ENCODE measurements around the gene MAP1LC3B2.

Gene MAP1LC3B2

DNA sequence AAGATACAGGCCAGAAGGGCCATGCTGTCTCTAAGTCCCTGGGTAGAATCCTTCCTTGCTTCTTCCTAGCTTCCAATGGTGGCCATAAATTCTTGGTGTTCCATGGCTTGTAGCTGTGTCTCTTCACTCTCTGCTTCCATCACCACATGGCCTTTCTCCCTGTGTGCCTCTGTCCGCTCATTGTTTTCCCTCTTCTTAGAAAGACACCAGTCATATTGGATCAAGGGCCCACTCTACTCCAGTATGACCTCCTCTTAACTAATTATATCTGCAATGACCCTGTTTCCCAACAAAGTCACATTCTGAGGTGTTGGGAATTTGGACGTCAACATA is 7.6 kb upstream of the MAP1LC3B2 start:
- Histone ChIP-seq H3K36me3 (ENCODE audit: insufficient read depth, low read length) (no peaks in the 10 kb centered on the region), H3K27ac (ENCODE audit: low read depth, low read length, poor library complexity, severe bottlenecking) (no peak overlapping the region), H3K9me3 (ENCODE audit: low read length) (no peaks in the 10 kb centered on the region), H3K4me3 (ENCODE audit: low read depth, low read length, poor library complexity, severe bottlenecking) (no peak overlapping the region), H3K9ac (ENCODE audit: low read length) (no peak overlapping the region), H3K27me3 (ENCODE audit: insufficient read depth, low read length) (no peaks in the 10 kb centered on the region), H3K4me2 (ENCODE audit: low read length) (no peak overlapping the region), H3K79me2 (ENCODE audit: insufficient read depth, low read length) (no peaks in the 10 kb centered on the region), H3F3A (ENCODE audit: insufficient read depth, low read length) (no peaks in the 10 kb centered on the region), H3K9me2 (ENCODE audit: low read depth, low read length) (no peaks in the 10 kb centered on the region), H4K20me1 (ENCODE audit: insufficient read depth, low read length) (no peaks in the 10 kb centered on the region), H3K4me1 (ENCODE audit: insufficient read depth, low read length, severe bottlenecking) (peaks cover 21% of the 10 kb centered on the region), H2AFZ (ENCODE audit: low read length) (no peak overlapping the region)
- TF ChIP-seq, protein P1, sequence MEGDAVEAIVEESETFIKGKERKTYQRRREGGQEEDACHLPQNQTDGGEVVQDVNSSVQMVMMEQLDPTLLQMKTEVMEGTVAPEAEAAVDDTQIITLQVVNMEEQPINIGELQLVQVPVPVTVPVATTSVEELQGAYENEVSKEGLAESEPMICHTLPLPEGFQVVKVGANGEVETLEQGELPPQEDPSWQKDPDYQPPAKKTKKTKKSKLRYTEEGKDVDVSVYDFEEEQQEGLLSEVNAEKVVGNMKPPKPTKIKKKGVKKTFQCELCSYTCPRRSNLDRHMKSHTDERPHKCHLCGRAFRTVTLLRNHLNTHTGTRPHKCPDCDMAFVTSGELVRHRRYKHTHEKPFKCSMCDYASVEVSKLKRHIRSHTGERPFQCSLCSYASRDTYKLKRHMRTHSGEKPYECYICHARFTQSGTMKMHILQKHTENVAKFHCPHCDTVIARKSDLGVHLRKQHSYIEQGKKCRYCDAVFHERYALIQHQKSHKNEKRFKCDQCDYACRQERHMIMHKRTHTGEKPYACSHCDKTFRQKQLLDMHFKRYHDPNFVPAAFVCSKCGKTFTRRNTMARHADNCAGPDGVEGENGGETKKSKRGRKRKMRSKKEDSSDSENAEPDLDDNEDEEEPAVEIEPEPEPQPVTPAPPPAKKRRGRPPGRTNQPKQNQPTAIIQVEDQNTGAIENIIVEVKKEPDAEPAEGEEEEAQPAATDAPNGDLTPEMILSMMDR (IDR thresholded peaks at IDR 0.05; ENCODE audit: low read length) = no peak
- no peak for TF ChIP-seq EZH2 (IDR thresholded peaks at IDR 0.05; ENCODE audit: borderline replicate concordance, low read length)

DNA sequence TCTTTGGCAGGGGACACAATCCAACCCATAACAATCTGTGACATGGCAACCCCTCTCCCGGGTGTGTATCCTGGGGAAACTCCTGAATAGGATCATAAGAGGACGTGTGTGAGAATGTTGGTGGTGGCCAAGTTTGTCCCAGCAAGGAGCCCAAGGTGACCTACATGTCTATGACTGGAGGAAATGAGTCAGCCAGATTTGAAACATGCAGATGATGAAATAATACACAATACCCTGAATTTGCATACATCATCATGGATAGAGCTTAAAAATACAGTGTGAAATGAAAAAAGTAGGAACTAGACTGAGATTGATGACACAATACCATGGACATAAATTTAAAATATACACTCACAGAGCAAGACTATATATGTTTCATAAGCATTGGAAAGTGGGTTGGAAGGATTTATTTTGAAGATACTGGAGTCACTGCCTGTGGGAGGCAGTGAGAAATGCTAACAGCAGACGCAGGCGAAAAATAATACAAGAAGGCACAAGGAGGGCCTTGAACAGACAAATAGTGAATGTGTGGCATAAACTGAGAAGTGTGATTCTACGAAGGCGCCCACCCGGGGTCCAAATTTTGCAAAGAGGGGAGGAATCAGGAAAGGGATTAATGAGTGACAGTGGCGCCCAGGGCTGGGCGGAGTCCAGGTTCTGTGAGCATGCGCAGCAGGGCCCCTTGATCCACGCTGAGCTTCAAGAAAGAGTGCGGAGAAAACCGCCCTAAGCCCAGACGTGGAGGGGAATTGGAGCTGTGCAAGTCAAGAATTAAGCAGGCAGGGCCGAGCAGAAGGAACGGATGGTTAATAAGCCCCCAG is 7.0 kb upstream of the MAP1LC3B2 start:
- no peak overlapping the region for H3K27ac ChIP-seq (ENCODE audit: low read depth, low read length, poor library complexity, severe bottlenecking)
- no peaks in the 10 kb centered on the region for H3K36me3 ChIP-seq (ENCODE audit: insufficient read depth, low read length)
- no peak for TF ChIP-seq EZH2 (IDR thresholded peaks at IDR 0.05; ENCODE audit: borderline replicate concordance, low read length)
- TF ChIP-seq, protein P1 (IDR thresholded peaks at IDR 0.05; ENCODE audit: low read length) = no peak
- peaks cover 21% of the 10 kb centered on the region for H3K4me1 ChIP-seq (ENCODE audit: insufficient read depth, low read length, severe bottlenecking)
- H3K9me2 ChIP-seq (ENCODE audit: low read depth, low read length) = no peaks in the 10 kb centered on the region
- no peaks in the 10 kb centered on the region for H3F3A ChIP-seq (ENCODE audit: insufficient read depth, low read length)
- peak overlapping the region; percentile 75 for H3K4me2 ChIP-seq (ENCODE audit: low read length)
- no peaks in the 10 kb centered on the region for H3K27me3 ChIP-seq (ENCODE audit: insufficient read depth, low read length)
- H3K79me2 ChIP-seq (ENCODE audit: insufficient read depth, low read length) = no peaks in the 10 kb centered on the region
- no peaks in the 10 kb centered on the region for H4K20me1 ChIP-seq (ENCODE audit: insufficient read depth, low read length)
- H3K9me3 ChIP-seq (ENCODE audit: low read length) = no peaks in the 10 kb centered on the region
- peak overlapping the region; percentile 54 for H3K9ac ChIP-seq (ENCODE audit: low read length)
- H3K4me3 ChIP-seq (ENCODE audit: low read depth, low read length, poor library complexity, severe bottlenecking) = peak overlapping the region; percentile 53
- H2AFZ ChIP-seq (ENCODE audit: low read length) = peak overlapping the region; percentile 72; the same call in 1 of the 2 replicates

DNA sequence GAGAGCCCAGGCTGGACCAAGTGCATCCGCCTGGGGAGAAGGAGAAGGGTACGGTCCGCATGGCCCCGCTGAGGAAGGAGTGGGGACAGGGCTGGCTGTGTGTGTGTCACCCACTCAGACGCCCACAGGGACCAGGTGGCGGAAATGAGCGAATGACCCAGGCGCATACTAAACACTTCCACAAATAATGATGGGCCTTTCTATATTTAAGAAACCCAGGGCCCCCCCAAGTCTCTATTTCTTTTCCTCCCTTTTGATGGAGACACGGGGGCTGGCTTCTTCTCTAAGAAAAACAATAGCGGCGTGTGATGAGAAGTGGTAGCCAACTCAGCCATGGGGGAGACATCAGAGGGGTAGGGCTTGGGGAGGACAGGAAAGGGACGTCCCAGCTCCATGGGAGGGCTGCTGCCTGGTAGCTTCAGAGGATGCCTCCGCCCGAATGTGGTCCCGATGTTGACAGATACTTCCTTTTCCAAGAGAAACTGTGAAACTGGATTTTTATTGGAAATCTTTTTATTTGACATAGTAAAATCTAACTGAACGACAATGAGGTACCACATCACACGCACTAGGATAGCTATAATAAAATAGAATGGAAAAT is 6.3 kb upstream of the MAP1LC3B2 start:
- Histone ChIP-seq H3K9me2 (ENCODE audit: low read depth, low read length) (no peaks in the 10 kb centered on the region), H3K27ac (ENCODE audit: low read depth, low read length, poor library complexity, severe bottlenecking) (no peak overlapping the region), H3K9ac (ENCODE audit: low read length) (peak overlapping the region; percentile 54), H4K20me1 (ENCODE audit: insufficient read depth, low read length) (no peaks in the 10 kb centered on the region), H3K9me3 (ENCODE audit: low read length) (no peaks in the 10 kb centered on the region), H3K79me2 (ENCODE audit: insufficient read depth, low read length) (no peaks in the 10 kb centered on the region), H3K4me1 (ENCODE audit: insufficient read depth, low read length, severe bottlenecking) (peaks cover 21% of the 10 kb centered on the region), H3K4me3 (ENCODE audit: low read depth, low read length, poor library complexity, severe bottlenecking) (peak overlapping the region; percentile 53), H3K4me2 (ENCODE audit: low read length) (peak overlapping the region; percentile 75), H3K36me3 (ENCODE audit: insufficient read depth, low read length) (no peaks in the 10 kb centered on the region), H3F3A (ENCODE audit: insufficient read depth, low read length) (no peaks in the 10 kb centered on the region), H3K27me3 (ENCODE audit: insufficient read depth, low read length) (no peaks in the 10 kb centered on the region), H2AFZ (ENCODE audit: low read length) (peak overlapping the region; percentile 72; the same call in 1 of the 2 replicates)
- TF ChIP-seq EZH2 (IDR thresholded peaks at IDR 0.05; ENCODE audit: borderline replicate concordance, low read length) = no peak
- TF ChIP-seq, protein P1 (IDR thresholded peaks at IDR 0.05; ENCODE audit: low read length) = no peak

Measured in OCI-LY1 (cell line).